Hippocampal formation (tissue), 2 donors: ENCODE data around the gene RAP1GDS1.
A peak's percentile ranks its signal among the peaks of the same experiment; 100 is the strongest.
"Not testable (repeated sequence)": the region's sequence is repeated elsewhere in the genome, so short reads cannot be mapped to it uniquely, and the experiment has no call there.

ENCODE experiments used
- DNase-seq, 2 donors: peaks; one replicate each; lab custom pipeline; 2025; lab: John Stamatoyannopoulos, UW

Gene RAP1GDS1

GRCh38 chr4:98352940-98353339 is 91.8 kb downstream of the RAP1GDS1 start:
- DNase-seq = no peak

- DNase-seq = no peak
These were observed 97.6 kb downstream of the RAP1GDS1 start for GRCh38 chr4:98358630-98359248.

GRCh38 chr4:98359646-98360045 is 98.5 kb downstream of the RAP1GDS1 start:
- no peak for DNase-seq

GRCh38 chr4:98363431-98363830 is 102.2 kb downstream of the RAP1GDS1 start:
- DNase-seq = no peak

- not testable (repeated sequence) for DNase-seq
These were observed 105.1 kb downstream of the RAP1GDS1 start for GRCh38 chr4:98366275-98366674.

- DNase-seq = not testable (repeated sequence)
These were observed 106.8 kb downstream of the RAP1GDS1 start for GRCh38 chr4:98368000-98368399.

- no peak for DNase-seq
These were observed 108.1 kb downstream of the RAP1GDS1 start for GRCh38 chr4:98369322-98369721.

- peak in 1 of 2 donors; percentile 16 for DNase-seq
These were observed 113.5 kb downstream of the RAP1GDS1 start for GRCh38 chr4:98374643-98375042.

GRCh38 chr4:98377559-98377958 is 116.4 kb downstream of the RAP1GDS1 start:
- no peak for DNase-seq

GRCh38 chr4:98381306-98381705 is 120.1 kb downstream of the RAP1GDS1 start:
- DNase-seq = no peak

GRCh38 chr4:98383431-98384106 is 122.4 kb downstream of the RAP1GDS1 start:
- no peak for DNase-seq

GRCh38 chr4:98385831-98386230 is 124.6 kb downstream of the RAP1GDS1 start:
- no peak for DNase-seq

GRCh38 chr4:98387345-98388026 is 126.3 kb downstream of the RAP1GDS1 start:
- DNase-seq = no peak

- no peak for DNase-seq
These were observed 132.9 kb downstream of the RAP1GDS1 start for GRCh38 chr4:98394134-98394533.

- no peak for DNase-seq
These were observed 138.7 kb downstream of the RAP1GDS1 start for GRCh38 chr4:98399915-98400314.

- no peak for DNase-seq
These were observed 145.6 kb downstream of the RAP1GDS1 start for GRCh38 chr4:98406819-98407218.

- peak in 1 of 2 donors; percentile 32 for DNase-seq
These were observed 150.5 kb downstream of the RAP1GDS1 start for GRCh38 chr4:98411731-98412130.

GRCh38 chr4:98416844-98417243 is 155.7 kb downstream of the RAP1GDS1 start:
- DNase-seq = no peak

- DNase-seq = not testable (repeated sequence)
These were observed 159.0 kb downstream of the RAP1GDS1 start for GRCh38 chr4:98420151-98420550.

GRCh38 chr4:98421111-98421510 is 159.9 kb downstream of the RAP1GDS1 start:
- no peak for DNase-seq

- peak in 1 of 2 donors; percentile 13 for DNase-seq
These were observed 161.8 kb downstream of the RAP1GDS1 start for GRCh38 chr4:98423009-98423408.

GRCh38 chr4:98430708-98431403 is 169.7 kb downstream of the RAP1GDS1 start:
- no peak for DNase-seq
